ENCODE measurements around the gene GAS2.

GAS2 gene

GRCh38 chr11:22728600-22729389, 62.4 kb downstream of the GAS2 start:
- 80 to 83% methylated on average over 1 of the region's 3 CpGs for WGBS, 2 experiments (ENCODE audit: insufficient coverage in 2 of 2)
- H3K4me1 ChIP-seq (ENCODE audit: control insufficient read depth, insufficient read depth, low read length, poor library complexity, severe bottlenecking): no peaks in the 10 kb centered on the region
- no peak overlapping the region for H3K27ac ChIP-seq (ENCODE audit: low read depth, low read length, severe bottlenecking)
- no peaks in the 10 kb centered on the region for H3K36me3 ChIP-seq (ENCODE audit: control insufficient read depth, insufficient read depth, low read length)
- H3K9me3 ChIP-seq (ENCODE audit: control insufficient read depth, low read length): no peaks in the 10 kb centered on the region
- no peak overlapping the region for H3K4me3 ChIP-seq (ENCODE audit: extremely low read depth, insufficient read depth, low read length, poor library complexity, severe bottlenecking)

GRCh38 chr11:22730319-22730718, 63.9 kb downstream of the GAS2 start:
- H3K4me3 ChIP-seq (ENCODE audit: extremely low read depth, insufficient read depth, low read length, poor library complexity, severe bottlenecking): no peak overlapping the region
- no CpG with 5 or more reads among the region's 1 CpG for WGBS, 2 experiments (ENCODE audit: insufficient coverage in 2 of 2)
- no peaks in the 10 kb centered on the region for H3K4me1 ChIP-seq (ENCODE audit: control insufficient read depth, insufficient read depth, low read length, poor library complexity, severe bottlenecking)
- no peaks in the 10 kb centered on the region for H3K9me3 ChIP-seq (ENCODE audit: control insufficient read depth, low read length)
- no peak overlapping the region for H3K27ac ChIP-seq (ENCODE audit: low read depth, low read length, severe bottlenecking)
- no peaks in the 10 kb centered on the region for H3K36me3 ChIP-seq (ENCODE audit: control insufficient read depth, insufficient read depth, low read length)

- WGBS, 2 experiments (ENCODE audit: insufficient coverage in 2 of 2): 80% methylated on average over 1 of the region's 2 CpGs; no CpG with 5 or more reads in 1 of the 2 experiments
- Histone ChIP-seq H3K4me1 (ENCODE audit: control insufficient read depth, insufficient read depth, low read length, poor library complexity, severe bottlenecking) (no peaks in the 10 kb centered on the region), H3K4me3 (ENCODE audit: extremely low read depth, insufficient read depth, low read length, poor library complexity, severe bottlenecking) (no peak overlapping the region), H3K27ac (ENCODE audit: low read depth, low read length, severe bottlenecking) (no peak overlapping the region), H3K9me3 (ENCODE audit: control insufficient read depth, low read length) (no peaks in the 10 kb centered on the region), H3K36me3 (ENCODE audit: control insufficient read depth, insufficient read depth, low read length) (no peaks in the 10 kb centered on the region)
Observed at GRCh38 chr11:22732588-22732987, 66.2 kb downstream of the GAS2 start.

GRCh38 chr11:22733475-22734248, 67.3 kb downstream of the GAS2 start:
- no peak overlapping the region for H3K4me3 ChIP-seq (ENCODE audit: extremely low read depth, insufficient read depth, low read length, poor library complexity, severe bottlenecking)
- no peaks in the 10 kb centered on the region for H3K9me3 ChIP-seq (ENCODE audit: control insufficient read depth, low read length)
- no peaks in the 10 kb centered on the region for H3K4me1 ChIP-seq (ENCODE audit: control insufficient read depth, insufficient read depth, low read length, poor library complexity, severe bottlenecking)
- H3K27ac ChIP-seq (ENCODE audit: low read depth, low read length, severe bottlenecking): no peak overlapping the region
- no peaks in the 10 kb centered on the region for H3K36me3 ChIP-seq (ENCODE audit: control insufficient read depth, insufficient read depth, low read length)
- WGBS, 2 experiments (ENCODE audit: insufficient coverage in 2 of 2): no CpG with 5 or more reads among the region's 1 CpG

- WGBS, 2 experiments (ENCODE audit: insufficient coverage in 2 of 2): 80 to 100% methylated on average over 1 of the region's 2 CpGs
- H3K4me1 ChIP-seq (ENCODE audit: control insufficient read depth, insufficient read depth, low read length, poor library complexity, severe bottlenecking): no peaks in the 10 kb centered on the region
- no peak overlapping the region for H3K27ac ChIP-seq (ENCODE audit: low read depth, low read length, severe bottlenecking)
- no peaks in the 10 kb centered on the region for H3K36me3 ChIP-seq (ENCODE audit: control insufficient read depth, insufficient read depth, low read length)
- no peaks in the 10 kb centered on the region for H3K9me3 ChIP-seq (ENCODE audit: control insufficient read depth, low read length)
- H3K4me3 ChIP-seq (ENCODE audit: extremely low read depth, insufficient read depth, low read length, poor library complexity, severe bottlenecking): no peak overlapping the region
Observed at GRCh38 chr11:22734628-22735345, 68.4 kb downstream of the GAS2 start.

- 88% methylated on average over 1 of the region's 2 CpGs; no CpG with 5 or more reads in 1 of the 2 experiments for WGBS, 2 experiments (ENCODE audit: insufficient coverage in 2 of 2)
- H3K9me3 ChIP-seq (ENCODE audit: control insufficient read depth, low read length): no peaks in the 10 kb centered on the region
- no peak overlapping the region for H3K27ac ChIP-seq (ENCODE audit: low read depth, low read length, severe bottlenecking)
- H3K4me1 ChIP-seq (ENCODE audit: control insufficient read depth, insufficient read depth, low read length, poor library complexity, severe bottlenecking): no peaks in the 10 kb centered on the region
- no peaks in the 10 kb centered on the region for H3K36me3 ChIP-seq (ENCODE audit: control insufficient read depth, insufficient read depth, low read length)
- no peak overlapping the region for H3K4me3 ChIP-seq (ENCODE audit: extremely low read depth, insufficient read depth, low read length, poor library complexity, severe bottlenecking)
Observed at GRCh38 chr11:22742157-22742613, 75.8 kb downstream of the GAS2 start.

- Histone ChIP-seq H3K9me3 (ENCODE audit: control insufficient read depth, low read length) (no peaks in the 10 kb centered on the region), H3K4me1 (ENCODE audit: control insufficient read depth, insufficient read depth, low read length, poor library complexity, severe bottlenecking) (no peaks in the 10 kb centered on the region), H3K36me3 (ENCODE audit: control insufficient read depth, insufficient read depth, low read length) (no peaks in the 10 kb centered on the region), H3K4me3 (ENCODE audit: extremely low read depth, insufficient read depth, low read length, poor library complexity, severe bottlenecking) (no peak overlapping the region), H3K27ac (ENCODE audit: low read depth, low read length, severe bottlenecking) (no peak overlapping the region)
- 69 to 70% methylated on average over 2 of the region's 2 CpGs for WGBS, 2 experiments (ENCODE audit: insufficient coverage in 2 of 2)
Observed at GRCh38 chr11:22749536-22749935, 83.1 kb downstream of the GAS2 start.

- no CpG with 5 or more reads among the region's 3 CpGs for WGBS, 2 experiments (ENCODE audit: insufficient coverage in 2 of 2)
- Histone ChIP-seq H3K9me3 (ENCODE audit: control insufficient read depth, low read length) (no peaks in the 10 kb centered on the region), H3K4me3 (ENCODE audit: extremely low read depth, insufficient read depth, low read length, poor library complexity, severe bottlenecking) (no peak overlapping the region), H3K27ac (ENCODE audit: low read depth, low read length, severe bottlenecking) (no peak overlapping the region), H3K36me3 (ENCODE audit: control insufficient read depth, insufficient read depth, low read length) (no peaks in the 10 kb centered on the region), H3K4me1 (ENCODE audit: control insufficient read depth, insufficient read depth, low read length, poor library complexity, severe bottlenecking) (no peaks in the 10 kb centered on the region)
Observed at GRCh38 chr11:22752908-22753310, 86.5 kb downstream of the GAS2 start.

- no CpG with 5 or more reads among the region's 1 CpG for WGBS, 2 experiments (ENCODE audit: insufficient coverage in 2 of 2)
- Histone ChIP-seq H3K4me3 (ENCODE audit: extremely low read depth, insufficient read depth, low read length, poor library complexity, severe bottlenecking) (no peak overlapping the region), H3K27ac (ENCODE audit: low read depth, low read length, severe bottlenecking) (no peak overlapping the region), H3K36me3 (ENCODE audit: control insufficient read depth, insufficient read depth, low read length) (no peaks in the 10 kb centered on the region), H3K4me1 (ENCODE audit: control insufficient read depth, insufficient read depth, low read length, poor library complexity, severe bottlenecking) (no peaks in the 10 kb centered on the region), H3K9me3 (ENCODE audit: control insufficient read depth, low read length) (no peaks in the 10 kb centered on the region)
Observed at GRCh38 chr11:22753416-22753815, 87.0 kb downstream of the GAS2 start.

- WGBS, 2 experiments (ENCODE audit: insufficient coverage in 2 of 2): no CpG with 5 or more reads among the region's 1 CpG
- H3K9me3 ChIP-seq (ENCODE audit: control insufficient read depth, low read length): no peaks in the 10 kb centered on the region
Observed at GRCh38 chr11:22761066-22761465, 94.7 kb downstream of the GAS2 start.

More at GRCh38 chr11:22761066-22761465, 94.7 kb downstream of the GAS2 start:
- H3K4me3 ChIP-seq (ENCODE audit: extremely low read depth, insufficient read depth, low read length, poor library complexity, severe bottlenecking): no peak overlapping the region
- no peaks in the 10 kb centered on the region for H3K36me3 ChIP-seq (ENCODE audit: control insufficient read depth, insufficient read depth, low read length)
- H3K27ac ChIP-seq (ENCODE audit: low read depth, low read length, severe bottlenecking): no peak overlapping the region
- no peaks in the 10 kb centered on the region for H3K4me1 ChIP-seq (ENCODE audit: control insufficient read depth, insufficient read depth, low read length, poor library complexity, severe bottlenecking)
